Heart left ventricle (tissue), 16 donors: ENCODE results near the gene AAMDC. TPM values are rescaled to one million over a fixed set of nuclear protein-coding genes. Genes with fewer than 3 reads are reported as not detected.

Experiments
- ATAC-seq, 4 donors: fragments of 200-7000 bp; cut with Tn5 transposase; one replicate each; pipeline ENCODE4 v1.9.1; 2020 to 2022; ENCODE audit warnings: moderate library complexity in 4 of 4, mild to moderate bottlenecking in 3 of 4, moderate number of reproducible peaks in 1 of 4
- DNase-seq, 5 donors: peaks; one replicate each; pipeline ENCODE4 v3.0.0-alpha.2; 2020
- H3K27ac ChIP-seq, 12 donors: fragments of 200-600 bp; sonication (generic) in 4 of 12; one replicate each; pipeline versions ENCODE4 v1.5.0 to v1.8.0; 2016 to 2022; ENCODE audit warnings: mild to moderate bottlenecking in 2 of 12
- H3K27me3 ChIP-seq, 9 donors: fragments of 200-600 bp; sonication (generic) in 2 of 9; one replicate each; pipeline versions ENCODE4 v1.5.1 to v1.8.0; 2016 to 2022; ENCODE audit warnings: mild to moderate bottlenecking in 3 of 9
- H3K36me3 ChIP-seq, 9 donors: fragments of 200-600 bp; sonication (generic) in 2 of 9; one replicate each; pipeline versions ENCODE4 v1.5.0 to v1.8.0; 2018 to 2022; ENCODE audit warnings: mild to moderate bottlenecking in 2 of 9
- H3K4me1 ChIP-seq, 12 donors: fragments of 200-600 bp; sonication (generic) in 4 of 12; one replicate each; pipeline versions ENCODE4 v1.5.0 to v1.8.0; 2016 to 2022; ENCODE audit warnings: mild to moderate bottlenecking in 3 of 12
- H3K4me3 ChIP-seq, 12 donors: fragments of 200-600 bp; sonication (generic) in 4 of 12; one replicate each; pipeline versions ENCODE4 v1.5.0 to v1.8.0; 2017 to 2022; ENCODE audit warnings: mild to moderate bottlenecking in 9 of 12, moderate library complexity in 4 of 12
- H3K9me3 ChIP-seq, 12 donors: fragments of 200-600 bp; sonication (generic) in 4 of 12; one replicate each; pipeline versions ENCODE4 v1.5.0 to v1.8.0; 2016 to 2022; ENCODE audit warnings: mild to moderate bottlenecking in 1 of 12
- CTCF ChIP-seq, 12 donors: fragments of 200-600 bp; sonication (generic) in 4 of 12; IDR thresholded peaks; one replicate each; pipeline versions ENCODE4 v1.5.0 to v1.8.0; 2018 to 2022; ENCODE audit warnings: antibody characterized with exemption in 12 of 12, mild to moderate bottlenecking in 5 of 12
- POLR2A ChIP-seq, 2 donors: fragments of 450-650 bp; IDR thresholded peaks; one replicate each; pipeline ENCODE4 v1.6.1; 2017; ENCODE audit warnings: antibody characterized with exemption in 2 of 2, mild to moderate bottlenecking in 2 of 2, moderate library complexity in 2 of 2
- WGBS, 4 donors: extraction: QIAGEN DNeasy Blood & Tissue Kit in 2 of 4; methylation state at CpG; one replicate each; pipeline versions ENCODE4 v1.1.5 to v1.1.7; 2013 to 2018; 5-methylcytosine and 5-hydroxymethylcytosine counted together
- intact Hi-C, 10 donors: fragments of 100-400 bp; cut with DNase I; formaldehyde crosslinking; loops; one replicate each; pipeline versions ENCODE4 v1.11.1 to v1.14.2; 2022
- polyA plus RNA-seq, 2 donors: library from polyadenylated mRNA; stranded (reverse); fragments of 200-250 nt; gene quantifications; one replicate each; pipeline ENCODE4 v1.2.3, GENCODE V29; 2013
- total RNA-seq, 9 donors: library from RNA; depleted of rRNA in 2 of 9; stranded (reverse); fragments of >200 nt in 2 of 9; fragmentation: NEBNext Ultra II Directional in 3 of 9; extraction: Animal tissue kit (Norgen Biotek cat#: 25700) in 3 of 9; gene quantifications; one replicate each; pipeline versions ENCODE4 v1.1.0 to v1.2.4, GENCODE V29; 2016 to 2023
- donor health status: ischemic (EF 13 %, LVEDD 7.1; RV severe dilation, severe dysfunction).
- donor health status: healthy with polysubstance abuse.
- donor health status: DM: no; HTN: yes; CAD: no.
- donor health status: DM: no; HTN: no; CAD: no.
- donor health status: ischemic (EF 25% LVEDD 6.9; RV normal size, moderate dysfunction).
- donor health status: ischemic (EF 25% LVEDD 5.7; RV mildly dilated, moderate dysfunction).
- donor health status: healthy.
- donor health status: DM: yes; HTN: yes; CAD: no.
- donor health status: ischemic (EF 35%, LVEDD 5.7; RV mildly dilated, moderate dysfunction).
- donor health status: nonischemic (EF 11% LVEDD 7.7; RV severe dilation, severe dysfunction).
- donor health status: DM: yes; HTN: yes; CAD: no.
- donor health status: PGD.
- donor health status: ischemic (EF 29% LVEDD 5.4; RV normal size, mild dysfunction).
- donor health status: nonischemic (EF 23%, LVEDD 6.1; RV moderate dilation, normal function).

Gene AAMDC
- total and polyA plus RNA-seq, 11 donors = 56.9 to 337 (median 99.7) TPM

DNA sequence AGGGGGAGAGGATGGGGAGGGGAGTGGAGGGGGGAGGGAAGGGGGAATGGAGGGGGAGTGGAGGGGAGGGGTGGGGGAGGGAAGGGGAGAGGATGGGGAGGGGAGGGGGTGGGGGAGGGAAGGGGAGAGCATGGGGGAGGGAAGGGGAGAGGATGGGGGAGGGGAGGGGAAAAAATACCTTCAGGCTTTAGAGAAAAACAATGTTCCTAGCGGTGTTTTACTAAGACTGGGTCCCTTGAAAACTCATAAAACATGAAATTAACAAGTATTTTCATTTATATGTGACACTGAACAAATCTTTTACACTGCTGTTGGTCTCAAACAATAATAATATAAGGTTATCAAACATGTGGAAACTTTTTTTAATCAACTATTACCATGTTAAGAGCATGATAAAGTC lies 42.8 kb upstream of the AAMDC start:
- DNase-seq (no peak), ATAC-seq (no peak)
- Histone ChIP-seq H3K4me3 (no peak overlapping the region), H3K9me3 (no peaks in the 10 kb centered on the region), H3K27ac (no peak overlapping the region), H3K36me3 (peaks cover 0 to 5% (median 0%) of the 10 kb centered on the region in 9 donors), H3K27me3 (no peaks in the 10 kb centered on the region), H3K4me1 (peaks cover 0 to 22% (median 7%) of the 10 kb centered on the region in 12 donors)
- WGBS, 4 donors = 96 to 100% (median 99%) methylated on average over 1 of the region's 1 CpG
- intact Hi-C loops = no loop called here
- TF ChIP-seq POLR2A (IDR thresholded peaks at IDR 0.05) = no peak
- no peak for TF ChIP-seq CTCF (IDR thresholded peaks at IDR 0.05)

DNA sequence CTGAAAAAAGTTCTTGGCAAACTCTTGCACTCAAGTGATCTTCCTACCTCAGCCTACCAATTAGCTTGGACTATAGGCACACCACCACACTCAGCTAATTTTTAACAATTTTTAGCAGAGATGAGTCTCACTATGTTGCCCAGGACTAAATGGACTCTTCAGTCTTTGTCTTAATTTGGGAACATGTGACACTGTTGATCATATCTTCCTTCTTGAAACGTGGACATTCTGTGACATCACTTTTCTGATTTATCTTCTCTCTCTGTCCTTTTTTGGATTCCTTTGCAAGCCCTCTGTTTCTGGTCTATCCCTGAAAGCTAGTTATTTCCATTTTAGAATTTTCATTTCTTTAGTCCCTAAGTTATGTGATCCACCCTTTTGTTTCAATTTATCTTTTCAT lies 42.4 kb upstream of the AAMDC start:
- no peak overlapping the region for H3K27ac ChIP-seq
- no peak for DNase-seq
- no peaks in the 10 kb centered on the region for H3K9me3 ChIP-seq
- WGBS, 4 donors = 14 to 30% (median 20%) methylated on average over 1 of the region's 1 CpG
- H3K4me1 ChIP-seq = peaks cover 0 to 22% (median 7%) of the 10 kb centered on the region in 12 donors
- H3K27me3 ChIP-seq = no peaks in the 10 kb centered on the region
- H3K4me3 ChIP-seq = no peak overlapping the region
- no peak for ATAC-seq
- H3K36me3 ChIP-seq = peaks cover 0 to 5% (median 0%) of the 10 kb centered on the region in 9 donors
- intact Hi-C loops = no loop called here
- no peak for TF ChIP-seq CTCF (IDR thresholded peaks at IDR 0.05)
- TF ChIP-seq POLR2A (IDR thresholded peaks at IDR 0.05) = no peak

DNA sequence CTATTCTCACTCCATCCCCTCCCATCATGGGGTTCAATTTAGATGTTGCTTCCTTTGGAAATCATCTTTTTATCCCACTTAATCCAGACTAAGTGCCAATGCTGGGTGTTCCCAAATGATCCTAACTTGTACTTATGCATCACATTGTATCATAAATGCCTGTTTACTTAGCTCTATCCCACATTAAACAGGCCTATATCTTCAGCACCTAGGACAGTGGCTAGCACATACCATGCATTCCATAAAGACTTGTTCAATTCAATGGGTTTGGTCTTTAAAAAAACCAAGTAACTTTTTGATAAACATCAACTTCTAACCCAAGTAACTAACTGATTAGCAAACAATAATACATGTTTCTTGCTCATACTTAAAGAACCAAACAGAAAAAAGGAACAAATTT lies 41.0 kb upstream of the AAMDC start:
- TF ChIP-seq CTCF (IDR thresholded peaks at IDR 0.05) (no peak), POLR2A (IDR thresholded peaks at IDR 0.05) (no peak)

GRCh38 chr11:77783025-77783424 lies 37.9 kb upstream of the AAMDC start:
- Histone ChIP-seq H3K4me1 (peaks cover 0 to 21% (median 6%) of the 10 kb centered on the region in 12 donors), H3K27ac (no peak overlapping the region), H3K36me3 (no peaks in the 10 kb centered on the region), H3K27me3 (no peaks in the 10 kb centered on the region), H3K4me3 (no peak overlapping the region), H3K9me3 (no peaks in the 10 kb centered on the region)
- DNase-seq = no peak
- TF ChIP-seq POLR2A (IDR thresholded peaks at IDR 0.05) = no peak
- TF ChIP-seq CTCF (IDR thresholded peaks at IDR 0.05) = no peak
- ATAC-seq = no peak
- intact Hi-C loops = no loop called here
- 83 to 94% (median 83%) methylated on average over 1 of the region's 1 CpG for WGBS, 4 donors

More for the DNA sequence above, 41.0 kb upstream of the AAMDC start:
- peaks cover 0 to 5% (median 0%) of the 10 kb centered on the region in 9 donors for H3K36me3 ChIP-seq
- DNase-seq = no peak
- H3K27me3 ChIP-seq = no peaks in the 10 kb centered on the region
- no peaks in the 10 kb centered on the region for H3K9me3 ChIP-seq
- ATAC-seq = peak in 1 of 4 donors; percentile 20
- no peak overlapping the region for H3K4me3 ChIP-seq
- intact Hi-C loops = no loop called here
- no peak overlapping the region for H3K27ac ChIP-seq
- H3K4me1 ChIP-seq = peaks cover 0 to 22% (median 7%) of the 10 kb centered on the region in 12 donors
